AG08395 (cell line): ENCODE results near the gene MYH10.

ENCODE experiments used
- DNase-seq: peaks from one replicate; pipeline ENCODE4 v3.0.0; 2012; ENCODE audit warnings: mixed read lengths, low spot score

MYH10 gene

DNA sequence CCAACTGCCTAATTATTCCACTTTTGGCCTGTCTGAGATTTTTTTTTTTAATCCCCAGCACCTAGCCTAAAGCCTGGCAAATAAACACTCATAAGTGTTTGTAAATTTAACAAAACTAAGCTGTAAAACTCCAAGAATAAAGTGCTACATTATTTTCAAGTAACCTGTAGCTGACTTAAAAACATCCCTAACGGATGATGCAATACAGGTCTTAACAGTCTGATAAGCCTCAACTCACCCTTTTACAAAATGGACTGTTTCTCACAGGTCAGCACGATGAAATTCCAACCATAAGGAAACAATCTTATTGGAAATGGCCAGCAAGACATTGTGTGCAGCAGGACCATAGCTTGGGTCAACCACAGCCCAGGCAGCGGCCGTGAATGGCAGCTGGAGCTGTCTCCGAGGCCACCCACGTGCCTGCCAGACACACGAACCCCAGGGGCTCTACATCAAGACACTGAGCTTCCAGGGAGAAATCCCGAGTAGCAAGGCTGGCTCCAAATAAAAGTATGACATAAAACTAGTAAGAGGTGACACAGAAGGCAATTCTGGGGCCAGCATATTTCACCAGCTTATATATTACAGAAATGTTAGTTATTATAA lies 135.9 kb downstream of the MYH10 start:
- no peak for DNase-seq

- DNase-seq, result no peak
These were observed 136.5 kb downstream of the MYH10 start for GRCh38 chr17:8494021-8494420.

GRCh38 chr17:8492121-8492520 lies 138.4 kb downstream of the MYH10 start:
- DNase-seq, result no peak

DNA sequence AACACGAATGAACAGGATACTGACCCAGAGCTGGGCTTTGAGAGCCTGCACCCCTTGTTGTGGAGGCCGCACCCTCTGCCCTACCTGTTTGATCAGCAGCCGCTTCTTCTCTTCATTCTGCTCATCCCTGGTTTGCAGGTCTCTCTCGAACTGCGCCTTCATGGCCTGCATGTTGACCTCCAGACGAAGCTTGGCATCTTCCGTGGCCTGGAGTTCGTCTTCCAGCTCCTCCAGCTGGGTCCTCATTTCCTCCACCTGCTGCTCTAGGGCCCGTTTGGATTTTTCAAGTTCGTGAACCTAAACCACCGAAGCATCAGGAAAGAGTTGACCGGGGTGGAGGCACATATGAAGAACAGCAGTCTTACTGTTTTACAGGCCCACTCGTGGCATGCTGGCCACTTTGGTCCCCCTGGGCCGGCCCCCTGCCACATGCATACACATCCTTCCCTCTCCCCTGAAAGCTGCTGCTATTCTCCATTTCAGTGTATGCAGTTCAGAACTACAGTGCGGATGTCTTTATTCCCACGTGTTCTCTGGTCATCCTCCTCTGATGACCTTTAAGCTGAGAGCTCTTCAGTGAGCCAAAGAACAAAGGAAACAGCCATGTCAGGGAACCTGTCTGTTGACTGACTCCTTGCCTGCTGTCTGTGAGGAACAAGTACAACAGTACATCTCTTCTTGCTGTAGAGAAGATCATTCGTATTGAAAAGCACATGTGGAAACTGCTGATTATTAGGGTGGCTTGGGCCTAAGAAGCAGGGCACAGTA lies 140.1 kb downstream of the MYH10 start:
- DNase-seq, result no peak

DNA sequence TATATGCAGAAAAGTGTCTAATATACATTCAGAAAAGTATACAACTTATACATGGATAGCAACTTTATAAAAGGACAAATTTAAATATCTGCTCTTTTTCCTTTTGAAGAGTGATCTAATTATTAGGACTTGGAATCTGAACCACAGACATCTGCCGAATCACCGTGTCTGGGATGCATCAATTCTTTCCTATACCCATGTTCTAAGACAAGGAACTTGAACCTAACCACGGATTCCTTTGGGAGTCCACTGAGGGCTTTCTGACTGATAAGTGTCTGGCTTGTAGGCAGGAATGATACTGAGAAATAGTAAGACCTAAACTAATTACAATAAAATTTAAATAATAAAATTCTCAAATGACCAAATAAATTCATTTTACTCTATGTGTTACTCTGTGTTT lies 140.7 kb downstream of the MYH10 start:
- DNase-seq, result no peak

- DNase-seq, result peak; percentile 91
These were observed 141.6 kb downstream of the MYH10 start for GRCh38 chr17:8488901-8489300.

- no peak for DNase-seq
These were observed 142.0 kb downstream of the MYH10 start for GRCh38 chr17:8488491-8488890.

GRCh38 chr17:8487743-8488142 lies 142.8 kb downstream of the MYH10 start:
- no peak for DNase-seq

- no peak for DNase-seq
These were observed 143.3 kb downstream of the MYH10 start for GRCh38 chr17:8487130-8487645.

DNA sequence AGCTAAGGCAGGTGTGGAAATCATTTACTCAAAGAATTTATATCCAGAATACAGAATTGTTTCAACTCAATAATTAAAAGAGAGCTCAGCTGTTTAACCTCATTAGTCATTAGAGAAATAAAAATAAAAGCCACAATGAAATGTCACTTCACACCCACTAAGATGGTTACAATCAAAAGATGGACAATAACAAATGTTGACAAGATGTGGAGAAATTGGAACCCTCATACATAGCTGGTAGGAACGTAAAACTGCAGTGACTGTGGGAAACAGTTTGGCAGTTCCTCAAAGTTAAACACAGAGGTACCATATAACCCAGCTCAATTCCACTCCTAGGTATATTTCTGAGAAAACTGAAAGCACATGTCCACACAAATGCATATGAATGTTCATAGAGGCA lies 145.0 kb downstream of the MYH10 start:
- DNase-seq, result no peak

GRCh38 chr17:8484465-8484864 lies 146.1 kb downstream of the MYH10 start:
- no peak for DNase-seq

DNA sequence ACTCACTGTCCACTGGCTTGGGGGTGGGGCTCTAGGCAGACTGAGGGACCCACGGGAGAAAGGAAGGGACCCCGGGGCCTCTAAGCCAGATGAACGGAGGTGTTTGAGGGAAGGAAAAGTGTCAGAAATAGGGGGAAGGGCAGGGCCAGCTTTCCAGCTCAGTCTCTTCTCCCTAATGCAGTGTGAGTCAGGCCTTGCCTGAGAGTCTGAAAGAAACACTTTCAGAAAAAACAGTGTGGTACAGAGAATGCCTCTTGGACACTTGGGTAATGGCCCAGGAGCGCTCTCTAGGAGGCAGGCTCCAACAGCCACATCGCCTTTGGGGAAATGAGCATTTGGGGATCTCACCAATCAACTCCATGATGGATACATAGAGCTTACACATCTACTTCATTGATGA lies 148.0 kb downstream of the MYH10 start:
- DNase-seq, result no peak

- no peak for DNase-seq
These were observed 148.8 kb downstream of the MYH10 start for GRCh38 chr17:8481703-8482102.

GRCh38 chr17:8481089-8481488 lies 149.4 kb downstream of the MYH10 start:
- DNase-seq, result no peak

- DNase-seq, result no peak
These were observed 150.2 kb downstream of the MYH10 start for GRCh38 chr17:8480011-8480976.

DNA sequence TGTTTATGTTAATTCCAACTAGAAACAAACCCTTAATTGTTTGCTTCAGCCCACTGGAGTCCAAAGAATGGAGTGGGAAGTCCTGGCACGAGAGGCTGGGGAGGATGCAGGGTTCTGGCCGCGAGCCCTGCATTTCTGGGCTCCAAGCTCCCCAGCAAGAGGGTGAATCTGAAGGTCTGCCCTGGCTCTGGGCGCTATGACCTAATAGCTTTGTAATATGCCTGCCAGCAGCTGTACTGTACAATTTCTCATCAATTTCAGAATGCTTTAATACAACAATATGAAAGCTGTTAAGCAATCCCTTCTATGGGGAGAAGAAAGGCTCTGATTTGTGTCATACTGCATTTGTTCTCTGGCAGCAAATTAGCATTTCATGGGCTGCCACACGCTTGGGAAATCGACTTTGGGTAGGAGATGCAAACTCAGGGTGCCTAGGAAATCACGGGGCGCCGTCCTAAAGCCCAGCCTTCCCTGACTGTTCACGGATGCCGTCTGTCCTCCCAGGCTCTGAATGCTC lies 151.0 kb downstream of the MYH10 start:
- DNase-seq, result peak; percentile 93

- DNase-seq, result no peak
These were observed 152.6 kb downstream of the MYH10 start for GRCh38 chr17:8477715-8478441.

GRCh38 chr17:8477171-8477570 lies 153.4 kb downstream of the MYH10 start:
- no peak for DNase-seq

DNA sequence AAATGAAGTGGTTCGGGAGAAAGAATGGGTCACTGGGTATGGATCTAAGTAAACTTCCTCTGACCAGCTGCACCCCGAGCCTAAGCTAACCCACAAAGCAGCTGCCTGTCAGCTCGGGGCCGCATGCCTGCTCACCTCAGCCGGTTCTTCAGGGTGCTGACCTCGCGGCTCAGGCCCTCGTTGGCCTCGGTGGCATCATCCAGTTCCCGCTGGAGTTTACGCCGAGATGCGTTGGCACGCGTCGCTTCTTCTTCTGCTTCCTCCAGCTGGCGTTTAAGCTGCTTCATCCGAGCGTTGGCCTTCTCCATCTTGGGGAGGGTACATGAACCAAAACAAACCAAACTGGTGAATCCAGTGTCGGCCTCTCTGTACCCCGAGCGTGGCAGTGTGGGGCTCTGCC lies 153.8 kb downstream of the MYH10 start:
- DNase-seq, result no peak

DNA sequence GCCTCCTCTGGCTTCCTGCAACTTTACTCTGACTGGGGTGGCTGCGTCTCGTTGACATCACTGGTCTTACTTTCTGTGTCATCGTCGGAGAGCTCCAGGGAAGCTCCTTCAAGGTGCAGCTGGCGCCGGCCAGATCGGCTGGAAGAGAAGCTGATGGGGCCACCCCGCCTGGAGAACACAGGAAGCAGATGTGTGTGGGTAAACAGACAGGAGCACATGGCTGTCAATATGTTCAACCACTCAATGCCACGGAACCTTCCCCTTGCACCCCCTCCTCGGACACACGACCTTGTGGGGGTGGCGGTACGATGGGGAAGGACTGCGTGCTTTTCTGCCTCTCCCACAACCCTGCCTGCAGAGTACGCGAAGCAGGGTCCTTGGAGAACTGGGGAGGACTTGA lies 154.7 kb downstream of the MYH10 start:
- DNase-seq, result no peak

DNA sequence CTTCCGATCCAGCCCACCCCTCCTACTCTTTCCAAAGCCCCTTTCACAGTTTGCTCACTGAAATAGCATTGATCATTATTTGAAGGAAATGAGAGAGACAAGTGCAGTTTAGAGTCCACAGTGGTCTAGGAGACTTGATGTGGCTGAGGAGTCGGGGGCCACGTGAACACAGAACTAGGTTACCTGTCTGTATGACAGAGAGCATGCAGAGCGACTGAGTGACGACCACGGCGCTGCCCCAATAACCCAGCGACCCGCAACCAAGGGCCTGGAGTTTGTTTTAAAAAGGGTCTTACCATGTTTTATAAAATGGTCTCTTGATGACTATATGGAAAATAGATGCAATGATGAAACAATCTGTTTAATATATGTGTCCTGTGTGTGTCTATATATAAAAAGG lies 155.3 kb downstream of the MYH10 start:
- DNase-seq, result no peak

- DNase-seq, result no peak
These were observed 155.7 kb downstream of the MYH10 start for GRCh38 chr17:8474826-8475225.
